Stomach (tissue), 9 donors: ENCODE results near the gene FRMD8. TPM values are rescaled to one million over a fixed set of nuclear protein-coding genes. Genes with fewer than 3 reads are reported as not detected.

Experiments
- DNase-seq, 2 donors: peaks; one replicate each; pipeline versions ENCODE4 v3.0.0 to v3.0.0-alpha.2; 2013 to 2019
- H3K27ac ChIP-seq, 5 donors: fragments of 200-600 bp in 4 of 5; sonication (generic) in 4 of 5; one replicate each; pipeline ENCODE4 v1.5.1; 2013 to 2019; ENCODE audit warnings: mild to moderate bottlenecking in 1 of 5, moderate library complexity in 1 of 5
- H3K27me3 ChIP-seq, 3 donors: fragments of 200-600 bp; sonication (generic); one replicate each; pipeline ENCODE4 v1.5.1; 2017 to 2019; ENCODE audit warnings: mixed run types in 1 of 3
- H3K36me3 ChIP-seq, 4 donors: fragments of 200-600 bp; sonication (generic); 1 replicate in 3 of 4; 2 replicates in 1 of 4; pipeline ENCODE4 v1.5.1; 2016 to 2019
- H3K4me1 ChIP-seq, 4 donors: fragments of 200-600 bp; sonication (generic); one replicate each; pipeline ENCODE4 v1.5.1; 2016 to 2019
- H3K4me3 ChIP-seq, 4 donors: fragments of 200-600 bp; sonication (generic) in 3 of 4; one replicate each; pipeline ENCODE4 v1.5.1; 2016 to 2019; ENCODE audit warnings: mild to moderate bottlenecking in 1 of 4
- H3K9me3 ChIP-seq, 4 donors: fragments of 200-600 bp; sonication (generic); one replicate each; pipeline ENCODE4 v1.5.1; 2016 to 2019
- EP300 ChIP-seq: sonication (generic); formaldehyde crosslinking; IDR thresholded peaks from one replicate; pipeline ENCODE4 v1.6.1; 2017; ENCODE audit warnings: antibody characterized with exemption
- POLR2A ChIP-seq, 4 donors: fragments of 450-650 bp; IDR thresholded peaks; one replicate each; pipeline ENCODE4 v1.6.1; 2016; ENCODE audit warnings: antibody characterized with exemption in 4 of 4, control low read depth in 2 of 4, mild to moderate bottlenecking in 1 of 4, moderate library complexity in 1 of 4
- POLR2AphosphoS5 ChIP-seq, 3 donors: sonication (generic); formaldehyde crosslinking; IDR thresholded peaks; one replicate each; pipeline ENCODE4 v1.6.1; 2016; ENCODE audit warnings: antibody characterized with exemption in 3 of 3
- WGBS, 5 donors: extraction: QIAGEN DNeasy Blood & Tissue Kit in 3 of 5; methylation state at CpG; one replicate each; pipeline versions ENCODE4 v1.1.5 to v1.1.7; 2013 to 2018; 5-methylcytosine and 5-hydroxymethylcytosine counted together
- intact Hi-C: fragments of 100-400 bp; cut with DNase I; formaldehyde crosslinking; loops from one replicate; pipeline ENCODE4 v1.15.1; 2023; ENCODE audit warnings: low total_unique reads
- polyA plus RNA-seq, 3 donors: library from polyadenylated mRNA; stranded (reverse); fragments of 200-250 nt; gene quantifications; one replicate each; pipeline ENCODE4 v1.2.3, GENCODE V29; 2013
- total RNA-seq, 5 donors: library from RNA; depleted of rRNA; stranded (reverse); fragments of >200 nt; gene quantifications; one replicate each; pipeline versions ENCODE4 v1.1.0 to v1.2.3, GENCODE V29; 2014 to 2016
- TF ChIP-seq, protein P1 (sequence below), 7 experiments: fragments of 450-650 bp in 4 of 7; fragments of 200-600 bp in 3 of 7; sonication (generic) in 3 of 7; IDR thresholded peaks; one replicate each; pipeline ENCODE4 v1.5.1; 2016 to 2019; ENCODE audit warnings: antibody characterized with exemption in 7 of 7, control low read depth in 2 of 7, mild to moderate bottlenecking in 1 of 7
- donor health status: healthy with polysubstance abuse.
- donor health status: Bipolar disorder and iron deficiency.
- donor health status: healthy.

Gene FRMD8
- total and polyA plus RNA-seq, 8 donors: 9.3 to 340 (median 20.8) TPM

DNA sequence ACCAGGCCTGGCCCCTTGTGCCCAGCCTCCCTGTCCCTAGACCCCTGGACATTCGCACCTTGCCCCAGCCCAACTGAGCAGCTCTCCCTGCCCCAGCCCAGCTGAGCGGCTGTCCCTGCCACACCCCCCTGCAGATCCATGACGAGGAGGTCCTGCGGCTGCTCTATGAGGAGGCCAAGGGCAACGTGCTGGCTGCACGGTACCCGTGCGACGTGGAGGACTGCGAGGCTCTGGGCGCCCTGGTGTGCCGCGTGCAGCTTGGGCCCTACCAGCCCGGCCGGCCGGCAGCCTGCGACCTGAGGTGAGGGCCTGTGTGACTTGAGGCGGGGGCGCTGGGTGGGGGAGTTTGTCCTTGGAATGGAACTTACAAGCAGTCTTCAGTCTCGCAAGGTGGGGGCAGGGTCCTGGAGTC is 7.7 kb downstream of the FRMD8 start:
- no peak for DNase-seq

DNA sequence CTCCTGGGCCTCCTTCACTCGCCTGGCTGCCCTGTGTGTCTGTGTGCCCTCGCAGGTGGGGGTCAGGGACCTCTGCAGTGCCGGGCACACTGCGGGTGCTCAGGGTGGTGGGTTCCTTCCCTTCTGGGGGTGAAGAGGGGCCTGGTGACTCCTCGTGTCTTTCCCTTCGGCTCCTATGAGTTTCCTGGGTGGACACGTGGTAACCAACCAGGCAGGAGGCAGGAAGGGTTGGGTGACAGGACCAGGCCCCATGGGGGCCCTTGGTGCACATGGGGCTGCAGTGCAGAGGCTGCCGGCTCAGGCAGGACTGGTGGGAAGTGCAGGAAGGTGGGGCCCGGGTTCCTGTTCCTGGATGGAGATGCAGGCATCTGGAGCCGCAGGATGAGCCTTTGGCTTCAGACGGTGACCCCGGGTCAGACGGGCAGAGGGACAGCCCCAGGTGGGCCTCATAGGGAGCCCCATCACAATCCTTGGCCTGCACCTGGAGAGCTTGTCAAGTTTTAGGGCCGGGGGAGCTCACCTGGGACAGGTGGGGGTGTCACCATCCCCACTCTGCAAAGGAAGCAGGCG is 9.6 kb downstream of the FRMD8 start:
- no peak for DNase-seq
- intact Hi-C loops: no loop called here
- H3K27me3 ChIP-seq: no peaks in the 10 kb centered on the region
- peaks cover under 1 to 14% (median 7%) of the 10 kb centered on the region in 4 donors for H3K4me1 ChIP-seq
- peaks cover 64 to 100% (median 97%) of the 10 kb centered on the region in 4 donors for H3K36me3 ChIP-seq
- no peak for TF ChIP-seq POLR2AphosphoS5 (IDR thresholded peaks at IDR 0.05)
- TF ChIP-seq EP300: no peak
- TF ChIP-seq POLR2A (IDR thresholded peaks at IDR 0.05): no peak
- TF ChIP-seq, protein P1, sequence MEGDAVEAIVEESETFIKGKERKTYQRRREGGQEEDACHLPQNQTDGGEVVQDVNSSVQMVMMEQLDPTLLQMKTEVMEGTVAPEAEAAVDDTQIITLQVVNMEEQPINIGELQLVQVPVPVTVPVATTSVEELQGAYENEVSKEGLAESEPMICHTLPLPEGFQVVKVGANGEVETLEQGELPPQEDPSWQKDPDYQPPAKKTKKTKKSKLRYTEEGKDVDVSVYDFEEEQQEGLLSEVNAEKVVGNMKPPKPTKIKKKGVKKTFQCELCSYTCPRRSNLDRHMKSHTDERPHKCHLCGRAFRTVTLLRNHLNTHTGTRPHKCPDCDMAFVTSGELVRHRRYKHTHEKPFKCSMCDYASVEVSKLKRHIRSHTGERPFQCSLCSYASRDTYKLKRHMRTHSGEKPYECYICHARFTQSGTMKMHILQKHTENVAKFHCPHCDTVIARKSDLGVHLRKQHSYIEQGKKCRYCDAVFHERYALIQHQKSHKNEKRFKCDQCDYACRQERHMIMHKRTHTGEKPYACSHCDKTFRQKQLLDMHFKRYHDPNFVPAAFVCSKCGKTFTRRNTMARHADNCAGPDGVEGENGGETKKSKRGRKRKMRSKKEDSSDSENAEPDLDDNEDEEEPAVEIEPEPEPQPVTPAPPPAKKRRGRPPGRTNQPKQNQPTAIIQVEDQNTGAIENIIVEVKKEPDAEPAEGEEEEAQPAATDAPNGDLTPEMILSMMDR (IDR thresholded peaks at IDR 0.05): no peak
- no peak overlapping the region for H3K27ac ChIP-seq
- WGBS, 5 donors: 84 to 94% (median 93%) methylated on average over 10 to 15 of the region's 15 CpGs
- no peak overlapping the region for H3K4me3 ChIP-seq
- no peaks in the 10 kb centered on the region for H3K9me3 ChIP-seq

More for the DNA sequence above, 7.7 kb downstream of the FRMD8 start:
- peaks cover 18 to 33% (median 27%) of the 10 kb centered on the region in 4 donors for H3K4me1 ChIP-seq
- H3K36me3 ChIP-seq: peaks cover 45 to 100% (median 92%) of the 10 kb centered on the region in 4 donors
- no peaks in the 10 kb centered on the region for H3K9me3 ChIP-seq
- no peak overlapping the region for H3K27ac ChIP-seq
- intact Hi-C loops: no loop called here
- TF ChIP-seq EP300 (no peak), POLR2A (IDR thresholded peaks at IDR 0.05) (no peak), POLR2AphosphoS5 (IDR thresholded peaks at IDR 0.05) (no peak)
- TF ChIP-seq, protein P1 (IDR thresholded peaks at IDR 0.05): no peak
- H3K27me3 ChIP-seq: no peaks in the 10 kb centered on the region
- H3K4me3 ChIP-seq: no peak overlapping the region
- WGBS, 5 donors: 92 to 97% (median 96%) methylated on average over 13 to 20 of the region's 20 CpGs

DNA sequence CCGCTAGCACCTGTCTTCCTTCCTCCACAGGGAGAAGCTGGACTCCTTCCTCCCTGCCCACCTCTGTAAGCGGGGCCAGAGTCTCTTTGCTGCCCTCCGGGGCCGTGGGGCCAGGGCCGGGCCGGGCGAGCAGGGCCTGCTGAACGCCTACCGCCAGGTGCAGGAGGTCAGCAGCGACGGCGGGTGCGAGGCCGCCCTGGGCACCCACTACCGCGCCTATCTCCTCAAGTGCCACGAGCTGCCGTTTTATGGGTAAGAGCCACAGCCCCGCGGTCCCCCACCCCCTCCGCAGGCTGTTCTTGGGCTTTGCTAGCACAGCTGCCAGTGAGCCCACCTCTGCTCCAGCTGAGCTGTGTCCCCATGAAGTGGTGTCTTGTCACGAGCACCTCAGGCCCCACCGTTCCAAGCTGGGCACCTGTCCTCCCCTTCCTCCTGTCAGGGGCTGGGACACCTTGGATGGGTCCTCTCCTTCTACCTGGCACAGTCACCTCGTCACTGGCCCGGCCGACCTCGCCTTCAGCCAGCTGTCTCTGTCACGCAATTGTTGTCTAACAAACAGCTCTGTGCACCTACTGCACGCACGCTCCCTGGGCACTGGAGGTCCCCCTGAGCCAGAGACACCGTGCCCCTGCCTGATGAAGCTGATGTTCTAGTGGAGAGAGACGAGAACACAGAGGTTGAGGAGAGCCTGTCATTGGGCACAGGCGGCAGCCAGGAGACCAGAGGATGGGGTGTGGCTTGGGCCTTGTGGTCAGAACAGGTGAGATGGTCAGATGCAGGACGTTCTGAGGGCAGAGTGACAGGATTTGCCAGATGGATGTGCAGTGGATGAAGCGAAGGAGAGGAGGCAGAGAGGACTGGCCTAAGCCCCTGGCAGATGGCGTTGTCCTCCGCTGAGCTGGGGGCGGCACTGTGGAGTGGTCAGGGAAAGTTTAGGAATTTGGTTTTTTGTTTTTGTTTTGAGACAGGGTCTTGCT is 10.6 kb downstream of the FRMD8 start:
- 88 to 93% (median 90%) methylated on average over 29 to 38 of the region's 38 CpGs for WGBS, 5 donors
- intact Hi-C loops: no loop called here
- Histone ChIP-seq H3K9me3 (no peaks in the 10 kb centered on the region), H3K4me3 (no peak overlapping the region), H3K36me3 (peaks cover 60 to 100% (median 99%) of the 10 kb centered on the region in 4 donors), H3K4me1 (peaks cover 0 to 4% (median under 1%) of the 10 kb centered on the region in 4 donors), H3K27ac (no peak overlapping the region), H3K27me3 (no peaks in the 10 kb centered on the region)
- no peak for DNase-seq
- TF ChIP-seq EP300 (no peak), POLR2AphosphoS5 (IDR thresholded peaks at IDR 0.05) (no peak), POLR2A (IDR thresholded peaks at IDR 0.05) (no peak)
- TF ChIP-seq, protein P1 (IDR thresholded peaks at IDR 0.05): no peak

DNA sequence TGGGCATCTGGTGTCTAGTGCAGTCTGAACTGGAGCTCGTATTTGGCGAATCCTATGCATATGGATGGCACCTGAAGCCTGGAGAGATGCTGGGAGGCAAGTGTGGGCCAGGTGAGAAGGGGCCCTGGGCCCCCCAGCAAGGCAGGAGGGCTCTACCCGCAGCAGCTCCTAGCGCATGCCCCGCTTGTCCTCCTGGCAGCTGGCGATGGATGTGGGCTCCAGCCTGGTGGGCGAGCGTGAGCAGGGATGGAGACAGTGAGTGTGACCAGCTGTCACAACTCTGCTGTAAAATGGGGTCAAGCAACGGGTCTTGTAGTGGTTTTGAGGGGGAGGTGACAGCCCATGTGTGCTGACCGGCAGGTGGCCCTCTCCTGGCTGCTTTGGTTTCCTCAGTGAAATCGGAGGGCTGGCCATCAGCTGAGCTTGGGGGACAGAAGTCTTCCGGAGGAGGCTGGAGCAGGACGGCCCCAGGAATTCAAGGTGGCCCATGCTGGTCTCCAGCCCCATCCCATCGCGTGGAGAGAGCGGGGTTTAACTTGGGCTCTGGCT is 12.0 kb downstream of the FRMD8 start:
- Histone ChIP-seq H3K27me3 (no peaks in the 10 kb centered on the region), H3K4me1 (peaks cover 0 to 1% (median 0%) of the 10 kb centered on the region in 4 donors), H3K4me3 (no peak overlapping the region), H3K9me3 (no peaks in the 10 kb centered on the region), H3K36me3 (peaks cover 59 to 97% (median 95%) of the 10 kb centered on the region in 4 donors), H3K27ac (no peak overlapping the region)
- no peak for DNase-seq
- intact Hi-C loops: no loop called here
- 82 to 90% (median 86%) methylated on average over 12 to 16 of the region's 16 CpGs for WGBS, 5 donors
- TF ChIP-seq POLR2AphosphoS5 (IDR thresholded peaks at IDR 0.05): no peak
- TF ChIP-seq POLR2A (IDR thresholded peaks at IDR 0.05): no peak
- TF ChIP-seq EP300: no peak
- TF ChIP-seq, protein P1 (IDR thresholded peaks at IDR 0.05): no peak
